K562 (cell line): Measurements from ENCODE around the gene KLRB1.

Experiments used
- CTCF ChIP-seq, 3 experiments: IDR thresholded peaks in 2 of 3; conservative IDR thresholded peaks in 1 of 3; 2 replicates each; pipeline ENCODE4 v1.5.1; 2011 to 2012; ENCODE audit warnings: low read length in 3 of 3, mild to moderate bottlenecking in 3 of 3, control low read depth in 2 of 3, improper control_type of control experiment in 1 of 3, inconsistent platforms in 1 of 3, low read depth in 1 of 3, mixed read lengths in 1 of 3, moderate library complexity in 1 of 3; ENCODE audit not compliant: insufficient read depth in 2 of 3
- EGR1 ChIP-seq: fragments of 450-650 bp; conservative IDR thresholded peaks from 2 replicates; pipeline ENCODE4 v1.6.1; 2017; ENCODE audit warnings: mild to moderate bottlenecking
- HOMEZ ChIP-seq: fragments of 250-450 bp; sonication (Bioruptor Pico); IDR thresholded peaks from 2 replicates; pipeline ENCODE4 v1.4.0; 2020; ENCODE audit warnings: mild to moderate bottlenecking, moderate library complexity
- MYBL2 ChIP-seq, 2 experiments: fragments of 450-650 bp in 1 of 2; sonication (generic) in 1 of 2; formaldehyde crosslinking in 1 of 2; IDR thresholded peaks; 2 replicates each; pipeline versions ENCODE4 v1.6.1 to v1.8.1; 2017 to 2022; ENCODE audit warnings: borderline replicate concordance in 1 of 2, inconsistent platforms in 1 of 2, low read depth in 1 of 2, mild to moderate bottlenecking in 1 of 2, missing genetic modification reagents in 1 of 2, moderate library complexity in 1 of 2
- NFE2L1 ChIP-seq: fragments of 450-650 bp; IDR thresholded peaks from 2 replicates; pipeline ENCODE4 v1.6.1; 2016; ENCODE audit warnings: missing genetic modification characterization, low read depth, mild to moderate bottlenecking, missing compliant biosample characterization, moderate library complexity, borderline replicate concordance
- POLR2AphosphoS5 ChIP-seq: IDR thresholded peaks from 2 replicates; pipeline ENCODE4 v1.6.1; 2011; ENCODE audit warnings: mild to moderate bottlenecking, low read depth, low read length, moderate library complexity; ENCODE audit not compliant: control insufficient read depth, insufficient read depth
- PPARD ChIP-seq: fragments of 250-450 bp; sonication (Bioruptor Pico); IDR thresholded peaks from 2 replicates; pipeline ENCODE4 v1.8.0; 2022; ENCODE audit warnings: inconsistent platforms, mild to moderate bottlenecking, moderate library complexity
- RAD51 ChIP-seq: fragments of 450-650 bp; IDR thresholded peaks from 2 replicates; pipeline ENCODE4 v1.7.1; 2016; ENCODE audit warnings: low read depth, mild to moderate bottlenecking, borderline replicate concordance
- RBM39 ChIP-seq: fragments of 200-400 bp; formaldehyde crosslinking; optimal IDR thresholded peaks from 2 replicates; pipeline ENCODE3; 2018; ENCODE audit warnings: low read depth, low read length
- SP2 ChIP-seq: IDR thresholded peaks from 2 replicates; pipeline ENCODE4 v1.6.1; 2011; ENCODE audit warnings: mild to moderate bottlenecking, low read depth, low read length, moderate library complexity; ENCODE audit not compliant: poor library complexity, severe bottlenecking; ENCODE audit errors: extremely low read depth
- YY1 ChIP-seq, 3 experiments: IDR thresholded peaks; 2 replicates each; pipeline ENCODE4 v1.6.1; 2011; ENCODE audit warnings: low read length in 2 of 3, mild to moderate bottlenecking in 2 of 3, moderate library complexity in 2 of 3, borderline replicate concordance in 1 of 3, control low read depth in 1 of 3, low read depth in 1 of 3; ENCODE audit not compliant: insufficient read depth in 3 of 3, insufficient replicate concordance in 2 of 3, control insufficient read depth in 1 of 3, insufficient read length in 1 of 3; ENCODE audit errors: extremely low read depth in 1 of 3
- ZBTB40 ChIP-seq, 2 experiments: fragments of 450-650 bp in 1 of 2; sonication (generic) in 1 of 2; formaldehyde crosslinking in 1 of 2; IDR thresholded peaks; 2 replicates each; pipeline versions ENCODE4 v1.7.1 to v1.9.0; 2016 to 2022; ENCODE audit warnings: inconsistent platforms in 1 of 2, mild to moderate bottlenecking in 1 of 2, missing genetic modification reagents in 1 of 2
- ZNF696 ChIP-seq: fragments of 250-450 bp; sonication (Bioruptor Pico); conservative IDR thresholded peaks from 2 replicates; pipeline ENCODE4 v1.4.0; 2020; ENCODE audit warnings: mild to moderate bottlenecking, moderate library complexity

- no peak for TF ChIP-seq ZNF696
- TF ChIP-seq PPARD (CRISPR knock-in tag): no peak
- no peak for TF ChIP-seq POLR2AphosphoS5
- no peak for TF ChIP-seq CTCF (IDR thresholded peaks at IDR 0.05 in 2 of 3, conservative IDR thresholded peaks at IDR 0.05 in 1 of 3; ENCODE audit: insufficient read depth in 2 of 3, low read depth in 1 of 3, low read length in 3 of 3)
- TF ChIP-seq MYBL2 (IDR thresholded peaks at IDR 0.05; ENCODE audit: low read depth): no peak
- no peak for TF ChIP-seq MYBL2 (CRISPR knock-in tag; IDR thresholded peaks at IDR 0.05; ENCODE audit: borderline replicate concordance)
- no peak for TF ChIP-seq ZBTB40 (IDR thresholded peaks at IDR 0.05)
- no peak for TF ChIP-seq ZBTB40 (CRISPR knock-in tag; IDR thresholded peaks at IDR 0.05)
- TF ChIP-seq SP2: no peak
- no peak for TF ChIP-seq RBM39
- TF ChIP-seq YY1 (IDR thresholded peaks at IDR 0.05; ENCODE audit: borderline replicate concordance in 1 of 3, control insufficient read depth in 1 of 3, extremely low read depth in 1 of 3, insufficient read depth in 3 of 3, insufficient read length in 1 of 3, insufficient replicate concordance in 2 of 3, low read depth in 1 of 3, low read length in 2 of 3): no peak
- no peak for TF ChIP-seq HOMEZ (CRISPR knock-in tag)
- TF ChIP-seq EGR1: no peak
- TF ChIP-seq RAD51: no peak
- no peak for TF ChIP-seq NFE2L1 (tag)
Measured at GRCh38 chr12:9636150-9636850, 28.6 kb upstream of the KLRB1 start.
